GM12892 (cell line): ENCODE measurements around the gene SP100.

ENCODE experiments used
- POLR2A ChIP-seq: IDR thresholded peaks from 2 replicates; pipeline ENCODE4 v1.6.1; 2011; ENCODE audit warnings: low read depth, low read length, control low read depth
- POLR2AphosphoS5 ChIP-seq: IDR thresholded peaks from 2 replicates; pipeline ENCODE4 v1.6.1; 2011; ENCODE audit warnings: low read depth, low read length, control low read depth

DNA sequence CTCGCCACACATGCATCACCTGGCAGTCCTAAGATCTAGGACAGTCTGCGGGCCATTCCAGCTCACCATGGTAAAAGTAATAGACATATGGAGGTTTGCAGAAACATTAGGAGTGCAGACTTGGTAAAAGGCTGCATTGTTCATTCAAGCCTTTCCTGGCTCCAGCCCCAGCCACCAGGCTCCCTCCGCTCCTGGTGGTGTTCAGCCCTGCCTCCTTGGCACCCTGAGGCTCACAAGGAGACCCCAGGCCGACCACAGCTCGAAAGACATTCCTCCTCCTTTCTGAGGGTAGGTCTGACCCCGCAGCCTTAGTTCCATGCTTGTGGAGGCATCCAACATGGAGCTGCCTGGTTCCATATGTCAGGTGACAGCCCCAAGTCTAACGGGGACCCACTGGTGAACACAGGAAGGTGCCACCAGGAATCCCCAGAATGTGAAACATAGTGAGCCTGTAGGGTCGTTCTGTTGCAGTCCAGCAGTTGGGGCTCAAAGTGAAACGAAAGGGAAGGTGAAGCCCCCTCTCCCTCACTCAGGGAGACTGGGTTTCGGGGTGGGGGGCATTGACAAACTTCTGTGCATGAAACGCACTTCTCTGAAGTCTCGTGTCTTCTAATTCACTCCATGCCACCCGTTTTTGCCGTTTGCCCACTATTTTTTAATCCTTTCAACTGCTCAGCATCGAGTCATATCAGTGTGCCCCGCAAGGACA lies 5.0 kb upstream of the SP100 start:
- TF ChIP-seq POLR2AphosphoS5 (no peak), POLR2A (no peak)
